HCT116 (cell line): ENCODE measurements around the gene PCDHGC4. TPM values are rescaled to one million over a fixed set of nuclear protein-coding genes. Genes with fewer than 3 reads are reported as not detected.

Experiments
- ATAC-seq: fragments of 200-7000 bp; cut with Tn5 transposase; 2 replicates; pipeline ENCODE4 v1.9.1; 2020; ENCODE audit warnings: mild to moderate bottlenecking, moderate library complexity
- BruUV-seq: library from RNA; stranded (reverse); fragments of 400-500 nt; replicated peaks from 2 replicates; lab custom pipeline; 2021; lab: Mats Ljungman, UMichigan
- CTCF ChIA-PET: fragments of 300-600 bp; sonication (Branson Sonifier 250); formaldehyde crosslinking; loops from one replicate; lab custom pipeline; 2021; ENCODE audit warnings: antibody characterized with exemption; lab: Charles Lee
- POLR2A ChIA-PET: fragments of 300-600, 350-600 bp; sonication (Branson Sonifier 250); formaldehyde crosslinking; loops from one replicate; lab custom pipeline; 2021; ENCODE audit warnings: antibody characterized with exemption; lab: Charles Lee
- RAD21 ChIA-PET, 2 experiments: fragments of 300-600 bp; sonication (Branson Sonifier 250); formaldehyde crosslinking; loops; one replicate each; lab custom pipeline; 2023; ENCODE audit warnings: low total read pairs in 2 of 2; ENCODE audit not compliant: uncharacterized antibody in 2 of 2, unreplicated experiment in 2 of 2, low non-redundant PET in 1 of 2; lab: Charles Lee
- DNase-seq: peaks from one replicate; pipeline ENCODE4 v3.0.0-alpha.2; 2010; ENCODE audit warnings: low read depth, low spot score
- H2AFZ ChIP-seq: fragments of 200-600 bp; shearing (Covaris generic), sonication (generic); 2 replicates; pipeline ENCODE4 v1.6.1; 2017; ENCODE audit warnings: low read depth, mixed run types, mixed read lengths, antibody characterized with exemption, low read length; ENCODE audit not compliant: poor library complexity, severe bottlenecking
- H3K27ac ChIP-seq: 2 replicates; pipeline ENCODE4 v1.5.1; 2012; ENCODE audit warnings: low read depth, low read length
- H3K27me3 ChIP-seq: fragments of 200-600 bp; sonication (generic); 2 replicates; pipeline ENCODE4 v1.6.1; 2016; ENCODE audit warnings: mixed run types, low read length, mixed read lengths; ENCODE audit not compliant: insufficient read depth
- H3K36me3 ChIP-seq, 2 experiments: fragments of 200-500 bp in 1 of 2; fragments of 200-600 bp in 1 of 2; sonication (Bioruptor generic) in 1 of 2; sonication (generic) in 1 of 2; 2 replicates each; pipeline versions ENCODE4 v1.5.1 to v1.6.1; 2014 to 2016; ENCODE audit warnings: low read length in 2 of 2, inconsistent platforms in 1 of 2, mixed read lengths in 1 of 2, mixed run types in 1 of 2; ENCODE audit not compliant: insufficient read depth in 2 of 2, control insufficient read depth in 1 of 2
- H3K4me1 ChIP-seq, 2 experiments: fragments of 200-600 bp in 1 of 2; sonication (generic) in 1 of 2; 2 replicates each; pipeline versions ENCODE4 v1.5.1 to v1.6.1; 2012 to 2017; ENCODE audit warnings: low read length in 2 of 2, inconsistent platforms in 1 of 2, mild to moderate bottlenecking in 1 of 2, mixed read lengths in 1 of 2, mixed run types in 1 of 2, moderate library complexity in 1 of 2; ENCODE audit not compliant: insufficient read depth in 2 of 2, control insufficient read depth in 1 of 2
- H3K4me2 ChIP-seq: fragments of 200-600 bp; sonication (generic); 2 replicates; pipeline ENCODE4 v1.6.1; 2017; ENCODE audit warnings: mixed run types, low read length, mixed read lengths
- H3K4me3 ChIP-seq, 2 experiments: fragments of 200-600 bp in 1 of 2; sonication (generic) in 1 of 2; replicated peaks in 1 of 2; 2 replicates each; pipeline ENCODE4 v1.5.1; 2011 to 2016; ENCODE audit warnings: low read length in 2 of 2, control low read depth in 1 of 2, low read depth in 1 of 2, mild to moderate bottlenecking in 1 of 2, mixed read lengths in 1 of 2, mixed run types in 1 of 2
- H3K79me2 ChIP-seq: fragments of 200-600 bp; sonication (generic); 2 replicates; pipeline ENCODE4 v1.6.1; 2017; ENCODE audit warnings: mild to moderate bottlenecking, mixed run types, low read length, moderate library complexity, mixed read lengths; ENCODE audit not compliant: insufficient read depth
- H3K9ac ChIP-seq: fragments of 200-600 bp; sonication (generic); 2 replicates; pipeline ENCODE4 v1.6.1; 2016; ENCODE audit warnings: low read length, mixed read lengths
- H3K9me2 ChIP-seq: fragments of 200-600 bp; sonication (generic), shearing (Covaris generic); 2 replicates; pipeline ENCODE4 v1.6.1; 2017; ENCODE audit warnings: mixed run types, mild to moderate bottlenecking, moderate library complexity; ENCODE audit not compliant: insufficient read depth
- H3K9me3 ChIP-seq, 2 experiments: fragments of 200-500 bp in 1 of 2; fragments of 200-600 bp in 1 of 2; sonication (Bioruptor generic) in 1 of 2; sonication (generic) in 1 of 2; 2 replicates each; pipeline ENCODE4 v1.6.1; 2014 to 2017; ENCODE audit warnings: low read length in 2 of 2, mixed read lengths in 2 of 2, inconsistent platforms in 1 of 2, low read depth in 1 of 2, mild to moderate bottlenecking in 1 of 2, mixed run types in 1 of 2, moderate library complexity in 1 of 2; ENCODE audit not compliant: control insufficient read depth in 1 of 2, insufficient read depth in 1 of 2
- H4K20me1 ChIP-seq: fragments of 200-600 bp; sonication (generic), shearing (Covaris generic); 2 replicates; pipeline ENCODE4 v1.6.1; 2017; ENCODE audit warnings: mixed run types, mild to moderate bottlenecking, moderate library complexity; ENCODE audit not compliant: insufficient read depth
- ATF3 ChIP-seq: IDR thresholded peaks from 2 replicates; pipeline ENCODE4 v1.6.1; 2012
- CEBPB ChIP-seq: IDR thresholded peaks from 2 replicates; pipeline ENCODE4 v1.6.1; 2012; ENCODE audit warnings: low read depth
- EGR1 ChIP-seq: IDR thresholded peaks from 2 replicates; pipeline ENCODE4 v1.6.1; 2012; ENCODE audit warnings: low read depth
- ELF1 ChIP-seq: IDR thresholded peaks from 2 replicates; pipeline ENCODE4 v1.6.1; 2012; ENCODE audit warnings: low read depth, borderline replicate concordance
- EZH2 ChIP-seq: fragments of 200-600 bp; sonication (generic); IDR thresholded peaks from 2 replicates; pipeline ENCODE4 v1.6.1; 2017; ENCODE audit warnings: antibody characterized with exemption, mixed run types
- EZH2phosphoT487 ChIP-seq: fragments of 200-600 bp; IDR thresholded peaks from 2 replicates; pipeline ENCODE4 v1.6.1; 2018; ENCODE audit warnings: antibody characterized with exemption, borderline replicate concordance
- MAX ChIP-seq: IDR thresholded peaks from 2 replicates; pipeline ENCODE4 v1.6.1; 2012
- POLR2A ChIP-seq: IDR thresholded peaks from 2 replicates; pipeline ENCODE4 v1.7.0; 2011; ENCODE audit warnings: borderline replicate concordance; ENCODE audit not compliant: insufficient read depth, insufficient read length; ENCODE audit errors: extremely low read depth
- REST ChIP-seq: IDR thresholded peaks from 2 replicates; pipeline ENCODE4 v1.6.1; 2012; ENCODE audit warnings: low read depth
- SIN3A ChIP-seq: IDR thresholded peaks from 2 replicates; pipeline ENCODE4 v1.6.1; 2012; ENCODE audit warnings: low read depth
- SRF ChIP-seq: IDR thresholded peaks from 2 replicates; pipeline ENCODE4 v1.6.1; 2012; ENCODE audit warnings: low read depth
- TCF7L2 ChIP-seq: IDR thresholded peaks from 2 replicates; pipeline ENCODE4 v1.7.0; 2011; ENCODE audit warnings: borderline replicate concordance, inconsistent platforms; ENCODE audit not compliant: insufficient read depth, insufficient read length; ENCODE audit errors: extremely low read depth
- YY1 ChIP-seq: IDR thresholded peaks from 2 replicates; pipeline ENCODE4 v1.6.1; 2011; ENCODE audit warnings: low read length, low read depth, moderate library complexity, mild to moderate bottlenecking; ENCODE audit not compliant: insufficient replicate concordance; ENCODE audit errors: extremely low read depth
- ZBTB33 ChIP-seq: IDR thresholded peaks from 2 replicates; pipeline ENCODE4 v1.6.1; 2011; ENCODE audit warnings: mild to moderate bottlenecking, low read length, moderate library complexity; ENCODE audit not compliant: insufficient replicate concordance; ENCODE audit errors: extremely low read depth
- ZFX ChIP-seq: fragments of 450-650 bp; IDR thresholded peaks from 2 replicates; pipeline ENCODE4 v1.6.1; 2017
- intact Hi-C: fragments of 100-400 bp; cut with micrococcal nuclease; formaldehyde crosslinking; loops from 2 replicates; pipeline ENCODE4 v1.10.0; 2022
- total RNA-seq: library from RNA; stranded (reverse); gene quantifications from one replicate; pipeline ENCODE4 v1.2.1, GENCODE V29; 2021; ENCODE audit not compliant: unreplicated experiment

Gene PCDHGC4
- total RNA-seq, 1 experiment from 2014 or later, result 0.05 TPM

GRCh38 chr5:141477044-141477575 lies 7.7 kb upstream of the PCDHGC4 start:
- no peak overlapping the region for H3K4me2 ChIP-seq
- no peaks in the 10 kb centered on the region for H3K9me2 ChIP-seq
- no peaks in the 10 kb centered on the region for H3K9me3 ChIP-seq
- no peaks in the 10 kb centered on the region for H3K36me3 ChIP-seq
- no peaks in the 10 kb centered on the region for H3K79me2 ChIP-seq
- ATAC-seq, result no peak
- no peaks in the 10 kb centered on the region for H3K4me1 ChIP-seq
- intact Hi-C loops, result no loop called here
- ChIA-PET CTCF (no interaction called here), RAD21 (no interaction called here), POLR2A (no interaction called here)
- H2AFZ ChIP-seq, result no peak overlapping the region
- no TSS peak for BruUV-seq
- no peak for DNase-seq
- no peak overlapping the region for H3K27ac ChIP-seq
- H4K20me1 ChIP-seq, result no peaks in the 10 kb centered on the region
- H3K27me3 ChIP-seq, result no peaks in the 10 kb centered on the region
- no peak overlapping the region for H3K9ac ChIP-seq
- no peak overlapping the region for H3K4me3 ChIP-seq
- TF ChIP-seq SIN3A (no peak), ELF1 (no peak), ZFX (no peak), SRF (no peak), ZBTB33 (no peak), EZH2 (no peak), MAX (no peak), TCF7L2 (no peak), ATF3 (no peak), EGR1 (no peak), CEBPB (no peak), POLR2A (no peak), EZH2phosphoT487 (no peak), REST (no peak), YY1 (no peak)
- TF ChIP-seq, all 23 proteins: peak for 0
